HG03039 (cell line): ENCODE data around the gene POLD2.

Source experiments
- ATAC-seq: cut with Tn5 transposase; IDR thresholded peaks from one replicate; pipeline ENCODE4 v1.9.1; 2021; ENCODE audit warnings: mild to moderate bottlenecking, moderate library complexity; ENCODE audit not compliant: unreplicated experiment

The POLD2 gene

GRCh38 chr7:44114586-44115310 is 8.6 kb downstream of the POLD2 start:
- no peak for ATAC-seq

GRCh38 chr7:44113764-44114354 is 9.5 kb downstream of the POLD2 start:
- no peak for ATAC-seq

GRCh38 chr7:44112997-44113763 is 10.2 kb downstream of the POLD2 start:
- ATAC-seq = no peak

DNA sequence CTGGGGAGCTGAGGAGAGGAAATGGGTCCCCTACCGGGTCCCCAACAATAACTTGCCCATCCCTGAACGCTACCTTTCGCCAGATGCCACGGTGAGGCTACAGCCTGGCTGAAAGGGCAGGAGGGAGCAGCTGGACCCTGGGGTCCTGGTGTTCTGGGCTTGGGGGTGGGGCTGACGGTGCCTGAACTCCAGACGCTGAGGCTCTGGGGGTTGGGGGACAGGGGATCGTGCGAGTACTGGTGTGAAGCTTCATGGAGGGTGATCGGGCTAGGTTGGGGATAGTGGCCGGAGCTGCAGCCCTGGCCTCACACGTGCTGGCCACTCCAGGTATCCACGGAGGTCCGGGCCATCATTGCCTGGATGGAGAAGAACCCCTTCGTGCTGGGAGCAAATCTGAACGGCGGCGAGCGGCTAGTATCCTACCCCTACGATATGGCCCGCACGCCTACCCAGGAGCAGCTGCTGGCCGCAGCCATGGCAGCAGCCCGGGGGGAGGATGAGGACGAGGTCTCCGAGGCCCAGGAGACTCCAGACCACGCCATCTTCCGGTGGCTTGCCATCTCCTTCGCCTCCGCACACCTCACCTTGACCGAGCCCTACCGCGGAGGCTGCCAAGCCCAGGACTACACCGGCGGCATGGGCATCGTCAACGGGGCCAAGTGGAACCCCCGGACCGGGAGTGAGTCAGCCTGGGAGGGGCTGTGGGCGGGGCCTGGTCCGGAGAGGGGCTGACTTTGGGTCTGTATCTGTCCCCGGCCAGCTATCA is 10.9 kb downstream of the POLD2 start:
- ATAC-seq = no peak

- ATAC-seq = no peak
Observed at GRCh38 chr7:44111761-44112160, 11.6 kb downstream of the POLD2 start.

DNA sequence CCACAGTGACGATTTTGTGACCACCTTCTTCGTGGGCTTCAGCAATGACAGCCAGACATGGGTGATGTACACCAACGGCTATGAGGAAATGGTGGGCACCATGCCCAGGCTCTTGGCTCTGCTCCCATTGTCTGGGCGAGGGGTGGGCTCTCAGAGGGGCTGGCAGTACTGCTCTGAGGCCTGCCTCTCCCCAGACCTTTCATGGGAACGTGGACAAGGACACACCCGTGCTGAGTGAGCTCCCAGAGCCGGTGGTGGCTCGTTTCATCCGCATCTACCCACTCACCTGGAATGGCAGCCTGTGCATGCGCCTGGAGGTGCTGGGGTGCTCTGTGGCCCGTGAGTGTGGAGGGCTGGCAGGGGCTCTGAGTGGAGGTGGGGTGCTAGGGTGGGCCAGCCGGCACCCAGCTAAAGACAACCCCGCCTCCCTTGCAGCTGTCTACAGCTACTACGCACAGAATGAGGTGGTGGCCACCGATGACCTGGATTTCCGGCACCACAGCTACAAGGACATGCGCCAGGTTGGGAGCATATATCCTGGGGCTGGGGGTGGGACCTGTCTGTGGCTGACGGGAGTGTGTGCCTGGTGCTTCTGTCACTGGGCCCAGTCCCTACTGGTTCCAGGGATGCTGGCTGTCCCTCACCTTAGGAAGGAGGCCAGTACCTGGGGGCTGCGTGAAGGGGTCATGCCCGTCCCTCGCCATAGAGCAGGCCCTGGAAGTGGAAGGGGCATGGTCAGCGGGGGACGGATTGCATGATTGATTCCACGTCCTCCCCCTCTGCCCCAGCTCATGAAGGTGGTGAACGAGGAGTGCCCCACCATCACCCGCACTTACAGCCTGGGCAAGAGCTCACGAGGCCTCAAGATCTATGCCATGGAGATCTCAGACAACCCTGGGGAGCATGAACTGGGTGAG is 12.4 kb downstream of the POLD2 start:
- ATAC-seq = no peak

- no peak for ATAC-seq
Observed at GRCh38 chr7:44109991-44110390, 13.4 kb downstream of the POLD2 start.

GRCh38 chr7:44108768-44109750 is 14.3 kb downstream of the POLD2 start:
- ATAC-seq = no peak

GRCh38 chr7:44107961-44108767 is 15.2 kb downstream of the POLD2 start:
- no peak for ATAC-seq

DNA sequence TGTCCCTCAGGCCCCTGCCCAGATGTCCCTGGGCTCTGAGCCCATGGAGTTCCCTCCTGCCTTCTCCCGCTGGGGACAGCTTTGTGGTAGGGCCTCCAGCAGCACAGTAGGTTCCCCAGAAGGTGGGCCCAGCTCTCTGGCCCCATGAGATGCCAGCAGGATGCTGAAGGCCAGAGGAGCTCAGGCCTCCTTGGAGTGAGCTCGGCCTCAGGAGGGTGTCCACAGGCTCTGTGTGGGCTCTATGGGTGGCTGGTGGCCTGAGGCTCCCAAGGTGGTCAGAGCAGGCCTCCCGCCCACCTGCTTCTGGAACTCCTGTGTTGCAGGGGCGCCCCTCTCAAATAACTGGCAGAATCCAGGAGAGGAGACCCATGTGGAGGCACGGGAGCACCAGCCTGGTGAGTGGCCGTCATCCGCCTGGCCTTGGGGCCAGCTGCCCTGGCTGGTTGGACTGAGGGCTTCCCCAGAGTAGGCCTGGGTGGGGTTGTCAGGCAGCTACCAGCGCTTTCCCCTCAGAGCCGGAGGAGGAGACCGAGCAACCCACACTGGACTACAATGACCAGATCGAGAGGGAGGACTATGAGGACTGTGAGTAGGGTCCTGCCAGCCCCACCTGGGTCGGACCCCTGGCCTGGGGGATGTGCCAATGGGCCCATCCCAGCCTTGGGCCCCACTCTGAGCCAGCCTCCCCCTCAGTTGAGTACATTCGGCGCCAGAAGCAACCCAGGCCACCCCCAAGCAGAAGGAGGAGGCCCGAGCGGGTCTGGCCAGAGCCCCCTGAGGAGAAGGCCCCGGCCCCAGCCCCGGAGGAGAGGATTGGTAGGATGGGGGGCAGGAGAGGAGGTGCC is 16.0 kb downstream of the POLD2 start:
- ATAC-seq = no peak

DNA sequence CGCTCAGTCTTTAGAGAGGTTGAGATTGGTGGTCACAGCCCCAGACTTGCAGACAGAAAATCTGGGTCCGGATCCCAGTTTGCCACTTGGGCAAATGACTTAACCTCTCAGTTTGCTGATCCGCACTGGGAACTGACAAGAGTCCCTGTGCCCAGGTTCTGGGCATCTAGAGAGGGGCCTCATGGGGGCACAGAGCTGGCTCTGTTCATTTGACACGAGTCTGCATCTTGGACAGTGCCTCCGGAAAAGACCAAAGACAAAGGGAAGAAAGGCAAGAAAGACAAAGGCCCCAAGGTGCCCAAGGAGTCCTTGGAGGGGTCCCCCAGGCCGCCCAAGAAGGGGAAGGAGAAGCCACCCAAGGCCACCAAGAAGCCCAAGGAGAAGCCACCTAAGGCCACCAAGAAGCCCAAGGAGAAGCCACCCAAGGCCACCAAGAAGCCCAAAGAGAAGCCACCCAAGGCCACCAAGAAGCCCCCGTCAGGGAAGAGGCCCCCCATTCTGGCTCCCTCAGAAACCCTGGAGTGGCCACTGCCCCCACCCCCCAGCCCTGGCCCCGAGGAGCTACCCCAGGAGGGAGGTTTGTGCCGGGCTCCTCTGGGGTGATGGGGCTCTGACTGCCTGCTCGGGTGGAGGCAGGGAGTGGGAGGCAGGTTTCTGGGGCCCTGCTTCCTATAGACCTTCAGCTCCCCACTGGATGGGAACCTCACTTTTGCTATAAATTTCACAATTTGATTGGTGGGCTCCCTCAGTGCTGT is 16.9 kb downstream of the POLD2 start:
- ATAC-seq = no peak

DNA sequence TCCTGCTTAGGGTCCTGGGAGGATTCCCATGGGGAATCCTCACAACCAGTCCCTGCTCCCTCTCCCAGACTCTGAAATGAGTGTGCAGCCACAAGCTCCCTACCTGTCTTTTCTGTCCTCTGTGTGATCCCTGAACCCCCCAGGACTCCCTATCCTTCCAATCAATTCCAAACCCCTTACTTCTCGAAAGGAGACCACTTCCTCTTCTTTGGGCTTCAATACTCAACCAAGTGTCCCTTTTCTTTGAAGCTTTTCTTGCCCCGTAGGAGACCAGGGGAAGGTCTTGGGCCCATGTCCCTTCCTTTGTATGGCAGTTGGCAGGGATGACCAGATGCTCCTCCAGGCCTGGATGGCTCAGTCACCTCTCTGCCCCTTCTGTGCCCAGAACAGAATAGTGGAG is 17.5 kb downstream of the POLD2 start:
- ATAC-seq = no peak

GRCh38 chr7:44104860-44105771 is 18.2 kb downstream of the POLD2 start:
- no peak for ATAC-seq

DNA sequence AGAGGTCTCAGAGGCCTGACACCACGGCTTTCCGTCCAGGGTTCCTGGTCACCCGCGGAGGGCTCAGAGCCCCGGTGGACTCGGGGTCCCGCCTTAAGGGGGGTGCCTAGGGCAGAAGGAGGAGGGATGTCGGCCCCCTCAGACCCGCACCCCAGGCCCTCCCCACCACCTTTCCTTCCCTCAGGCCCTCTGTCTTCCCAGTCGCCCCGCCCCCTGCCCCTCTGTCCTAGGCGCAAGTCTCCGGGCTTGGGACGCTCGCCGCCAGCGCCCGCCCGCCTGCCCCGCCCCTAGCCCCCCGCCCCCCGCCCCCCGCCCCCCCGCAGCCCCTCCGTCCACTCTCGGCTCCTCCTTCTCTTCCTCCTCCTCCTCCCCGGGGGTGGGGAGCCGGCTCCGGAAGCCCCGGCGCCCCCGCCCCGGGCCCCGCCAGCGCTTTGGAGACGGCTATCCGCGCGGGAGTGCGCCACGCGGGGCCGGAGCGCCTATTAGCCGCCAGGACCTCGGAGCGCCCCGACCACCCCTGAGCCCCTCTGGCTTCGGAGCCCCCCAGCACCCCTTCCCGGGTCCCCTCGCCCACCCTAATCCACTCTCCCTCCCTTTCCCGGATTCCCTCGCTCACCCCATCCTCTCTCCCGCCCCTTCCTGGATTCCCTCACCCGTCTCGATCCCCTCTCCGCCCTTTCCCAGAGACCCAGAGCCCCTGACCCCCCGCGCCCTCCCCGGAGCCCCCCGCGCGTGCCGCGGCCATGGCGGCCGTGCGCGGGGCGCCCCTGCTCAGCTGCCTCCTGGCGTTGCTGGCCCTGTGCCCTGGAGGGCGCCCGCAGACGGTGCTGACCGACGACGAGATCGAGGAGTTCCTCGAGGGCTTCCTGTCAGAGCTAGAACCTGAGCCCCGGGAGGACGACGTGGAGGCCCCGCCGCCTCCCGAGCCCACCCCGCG is 19.2 kb downstream of the POLD2 start, which contains the start of gene AEBP1:
TSS of gene AEBP1 (plus strand) at position 423 of the 937 bp plus-strand sequence. CDS start at position 744, 321 bp downstream.
- ATAC-seq = no peak
